Measurements from ENCODE around the gene SYT11.

The SYT11 gene

GRCh38 chr1:155858800-155859233, 550 bp upstream of the SYT11 start:
- ATAC-seq: peak; percentile 3; the same call in 2 of the 3 replicates
- no peak for TF ChIP-seq TCF4 (CRISPR knock-in tag; IDR thresholded peaks at IDR 0.05; ENCODE audit: borderline replicate concordance)
- TF ChIP-seq POU6F1 (CRISPR knock-in tag; IDR thresholded peaks at IDR 0.05; ENCODE audit: borderline replicate concordance, low read depth): no peak
- TF ChIP-seq PPARA (CRISPR knock-in tag; IDR thresholded peaks at IDR 0.05; ENCODE audit: borderline replicate concordance): no peak
- TF ChIP-seq SNAI2 (CRISPR knock-in tag; IDR thresholded peaks at IDR 0.05): no peak
- no peak for TF ChIP-seq ARNTL (CRISPR knock-in tag; IDR thresholded peaks at IDR 0.05; ENCODE audit: borderline replicate concordance, low read depth)
- TF ChIP-seq ZC3H10 (CRISPR knock-in tag; IDR thresholded peaks at IDR 0.05): no peak
- no peak for TF ChIP-seq ZFP3 (CRISPR knock-in tag; IDR thresholded peaks at IDR 0.05)
- TF ChIP-seq BACH2 (CRISPR knock-in tag; IDR thresholded peaks at IDR 0.05; ENCODE audit: borderline replicate concordance): no peak
- TF ChIP-seq, protein P1, sequence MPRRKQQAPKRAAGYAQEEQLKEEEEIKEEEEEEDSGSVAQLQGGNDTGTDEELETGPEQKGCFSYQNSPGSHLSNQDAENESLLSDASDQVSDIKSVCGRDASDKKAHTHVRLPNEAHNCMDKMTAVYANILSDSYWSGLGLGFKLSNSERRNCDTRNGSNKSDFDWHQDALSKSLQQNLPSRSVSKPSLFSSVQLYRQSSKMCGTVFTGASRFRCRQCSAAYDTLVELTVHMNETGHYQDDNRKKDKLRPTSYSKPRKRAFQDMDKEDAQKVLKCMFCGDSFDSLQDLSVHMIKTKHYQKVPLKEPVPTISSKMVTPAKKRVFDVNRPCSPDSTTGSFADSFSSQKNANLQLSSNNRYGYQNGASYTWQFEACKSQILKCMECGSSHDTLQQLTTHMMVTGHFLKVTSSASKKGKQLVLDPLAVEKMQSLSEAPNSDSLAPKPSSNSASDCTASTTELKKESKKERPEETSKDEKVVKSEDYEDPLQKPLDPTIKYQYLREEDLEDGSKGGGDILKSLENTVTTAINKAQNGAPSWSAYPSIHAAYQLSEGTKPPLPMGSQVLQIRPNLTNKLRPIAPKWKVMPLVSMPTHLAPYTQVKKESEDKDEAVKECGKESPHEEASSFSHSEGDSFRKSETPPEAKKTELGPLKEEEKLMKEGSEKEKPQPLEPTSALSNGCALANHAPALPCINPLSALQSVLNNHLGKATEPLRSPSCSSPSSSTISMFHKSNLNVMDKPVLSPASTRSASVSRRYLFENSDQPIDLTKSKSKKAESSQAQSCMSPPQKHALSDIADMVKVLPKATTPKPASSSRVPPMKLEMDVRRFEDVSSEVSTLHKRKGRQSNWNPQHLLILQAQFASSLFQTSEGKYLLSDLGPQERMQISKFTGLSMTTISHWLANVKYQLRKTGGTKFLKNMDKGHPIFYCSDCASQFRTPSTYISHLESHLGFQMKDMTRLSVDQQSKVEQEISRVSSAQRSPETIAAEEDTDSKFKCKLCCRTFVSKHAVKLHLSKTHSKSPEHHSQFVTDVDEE (CRISPR knock-in tag; IDR thresholded peaks at IDR 0.05): no peak
- TF ChIP-seq OSR1 (CRISPR knock-in tag; IDR thresholded peaks at IDR 0.05): no peak
- no peak for TF ChIP-seq TOX (CRISPR knock-in tag; IDR thresholded peaks at IDR 0.05; ENCODE audit: borderline replicate concordance)

DNA sequence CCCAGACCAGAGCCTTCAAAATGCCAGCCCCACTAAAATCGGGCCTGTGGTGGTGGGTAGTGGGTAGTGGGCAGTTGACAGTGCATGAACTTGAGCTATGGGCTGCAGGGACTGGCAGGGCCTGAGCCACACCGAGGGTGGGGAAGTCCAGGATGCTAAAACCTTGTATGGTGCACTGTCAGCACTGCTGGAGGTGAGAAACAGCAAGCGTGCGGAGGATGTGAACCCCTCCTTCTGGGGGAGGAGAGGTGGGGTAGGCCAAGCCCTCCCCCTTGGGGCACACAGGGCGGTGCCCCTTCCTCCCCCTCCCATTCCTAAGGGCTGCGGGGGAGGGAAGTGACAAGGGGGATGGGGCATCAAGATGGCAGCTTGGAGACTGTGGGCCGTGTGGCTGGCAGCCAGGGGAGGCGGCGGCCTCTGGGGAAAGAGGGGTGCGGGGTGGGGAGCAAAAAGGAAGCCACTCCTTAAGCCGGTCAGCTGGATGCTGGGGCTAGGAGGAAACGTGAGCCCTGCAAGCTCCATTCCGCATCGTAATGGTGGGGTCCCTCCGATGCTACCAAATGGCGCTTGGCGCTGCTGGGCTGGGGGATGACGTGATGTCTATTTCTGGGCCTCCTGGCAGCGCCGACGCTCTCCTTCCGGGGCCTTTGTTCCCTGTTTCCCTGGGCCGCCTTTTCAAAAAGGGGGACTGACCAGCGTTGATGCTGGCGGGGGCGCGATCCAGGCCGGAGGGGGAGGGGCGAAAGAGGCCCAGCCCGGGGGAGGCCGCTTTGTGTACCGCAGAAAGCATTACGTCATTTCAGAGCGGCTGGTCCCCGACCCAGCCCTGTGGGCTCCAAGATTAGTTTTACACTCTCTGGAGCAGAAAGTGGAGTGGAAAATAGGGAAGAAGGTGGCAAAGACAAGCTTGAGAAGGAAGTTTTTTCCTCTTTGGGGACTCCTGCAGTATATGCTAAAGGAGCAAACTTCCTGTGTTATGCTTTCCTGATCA, 809 bp downstream of the SYT11 start:
- ATAC-seq: peak; percentile 60
- TF ChIP-seq PATZ1 (CRISPR knock-in tag; IDR thresholded peaks at IDR 0.05; ENCODE audit: borderline replicate concordance) (peak; percentile 72; the same call in 1 of the 2 replicates), ZFP30 (CRISPR knock-in tag; IDR thresholded peaks at IDR 0.05) (peak; percentile 49; the same call in 1 of the 2 replicates), PPARA (CRISPR knock-in tag; IDR thresholded peaks at IDR 0.05; ENCODE audit: borderline replicate concordance) (no peak; the same call in 1 of the 2 replicates)

DNA sequence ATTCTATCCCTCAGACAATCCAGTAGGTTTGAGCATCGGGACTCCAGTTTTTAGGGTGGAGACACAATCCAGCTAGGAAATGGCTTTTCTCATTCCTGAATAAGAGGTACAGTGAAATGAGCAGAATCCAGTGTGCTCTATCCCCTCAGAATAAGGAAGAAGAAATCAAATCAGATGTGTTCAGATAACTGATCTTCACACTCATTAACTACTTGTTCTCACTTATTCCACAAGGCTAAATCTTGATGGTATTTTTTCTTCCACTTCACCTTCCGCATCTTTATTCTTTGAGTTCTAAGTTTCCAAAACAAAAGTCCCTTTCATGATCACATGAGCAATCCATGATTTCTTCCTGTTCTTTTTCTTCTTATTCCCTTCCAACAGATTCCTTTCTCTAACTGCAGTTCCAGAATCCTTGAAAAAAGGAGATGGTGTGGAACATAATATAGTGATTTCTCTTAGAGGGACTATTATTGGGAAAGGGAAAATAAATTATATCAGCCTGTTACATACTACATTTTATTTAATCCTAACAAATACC, 1.7 kb downstream of the SYT11 start:
- no peak for ATAC-seq
- TF ChIP-seq OSR1 (CRISPR knock-in tag; IDR thresholded peaks at IDR 0.05): no peak
- TF ChIP-seq SNAI2 (CRISPR knock-in tag; IDR thresholded peaks at IDR 0.05): no peak
- TF ChIP-seq, protein P1 (CRISPR knock-in tag; IDR thresholded peaks at IDR 0.05): no peak
- no peak for TF ChIP-seq ZNF565 (CRISPR knock-in tag; conservative IDR thresholded peaks at IDR 0.05; ENCODE audit: low read depth)
- TF ChIP-seq CREB5 (CRISPR knock-in tag; IDR thresholded peaks at IDR 0.05; ENCODE audit: low read depth): no peak
- TF ChIP-seq POU6F1 (CRISPR knock-in tag; IDR thresholded peaks at IDR 0.05; ENCODE audit: borderline replicate concordance, low read depth): no peak
- no peak for TF ChIP-seq ZNF70 (CRISPR knock-in tag; IDR thresholded peaks at IDR 0.05)
- no peak for TF ChIP-seq ZFP3 (CRISPR knock-in tag; IDR thresholded peaks at IDR 0.05)
- no peak for TF ChIP-seq TOX (CRISPR knock-in tag; IDR thresholded peaks at IDR 0.05; ENCODE audit: borderline replicate concordance)
- TF ChIP-seq TCF4 (CRISPR knock-in tag; IDR thresholded peaks at IDR 0.05; ENCODE audit: borderline replicate concordance): no peak
- TF ChIP-seq CSDC2 (CRISPR knock-in tag; IDR thresholded peaks at IDR 0.05): no peak
- no peak for TF ChIP-seq GLIS3 (CRISPR knock-in tag; IDR thresholded peaks at IDR 0.05)
- no peak for TF ChIP-seq ARNTL (CRISPR knock-in tag; IDR thresholded peaks at IDR 0.05; ENCODE audit: borderline replicate concordance, low read depth)
- no peak for TF ChIP-seq ESRRG (CRISPR knock-in tag; IDR thresholded peaks at IDR 0.05)
- TF ChIP-seq ZNF8 (CRISPR knock-in tag; IDR thresholded peaks at IDR 0.05): no peak
- no peak for TF ChIP-seq RARB (CRISPR knock-in tag; IDR thresholded peaks at IDR 0.05)
